ENCODE data around the gene PNMA8B. TPM values are rescaled to one million over a fixed set of nuclear protein-coding genes. Genes with fewer than 3 reads are reported as not detected.
"Not testable (repeated sequence)": the region's sequence is repeated elsewhere in the genome, so short reads cannot be mapped to it uniquely, and the experiment has no call there.

PNMA8B gene
- total and polyA plus RNA-seq, 2 experiments from 2014 or later: 4.1 to 13.5 TPM

DNA sequence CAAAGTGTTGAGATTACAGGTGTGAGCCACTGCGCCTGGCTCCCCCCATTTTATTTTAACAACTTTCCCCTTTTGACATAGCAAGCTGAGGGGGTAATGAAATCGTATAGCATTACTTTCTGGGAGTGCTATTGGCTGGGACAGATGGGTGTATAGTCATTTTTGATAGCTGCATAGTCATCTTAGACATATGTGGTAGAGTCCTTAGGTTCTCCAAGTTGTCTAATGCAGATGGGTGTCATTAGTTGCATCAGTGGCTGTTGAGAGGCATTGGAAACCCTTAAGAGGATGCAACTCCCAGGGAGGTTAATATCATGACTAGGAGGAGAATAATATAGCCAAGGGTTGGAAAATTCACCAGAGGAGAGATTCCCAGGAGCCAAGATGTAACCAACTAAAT, 28.6 kb upstream of the PNMA8B start:
- Histone ChIP-seq H3K9me3 (ENCODE audit: low read depth) (no peaks in the 10 kb centered on the region), H3K4me3 (no peak overlapping the region), H3K4me1 (ENCODE audit: low read depth) (no peaks in the 10 kb centered on the region), H3K27me3 (no peaks in the 10 kb centered on the region), H3K27ac (no peak overlapping the region), H3K36me3 (no peaks in the 10 kb centered on the region)
- TF ChIP-seq, protein P1, sequence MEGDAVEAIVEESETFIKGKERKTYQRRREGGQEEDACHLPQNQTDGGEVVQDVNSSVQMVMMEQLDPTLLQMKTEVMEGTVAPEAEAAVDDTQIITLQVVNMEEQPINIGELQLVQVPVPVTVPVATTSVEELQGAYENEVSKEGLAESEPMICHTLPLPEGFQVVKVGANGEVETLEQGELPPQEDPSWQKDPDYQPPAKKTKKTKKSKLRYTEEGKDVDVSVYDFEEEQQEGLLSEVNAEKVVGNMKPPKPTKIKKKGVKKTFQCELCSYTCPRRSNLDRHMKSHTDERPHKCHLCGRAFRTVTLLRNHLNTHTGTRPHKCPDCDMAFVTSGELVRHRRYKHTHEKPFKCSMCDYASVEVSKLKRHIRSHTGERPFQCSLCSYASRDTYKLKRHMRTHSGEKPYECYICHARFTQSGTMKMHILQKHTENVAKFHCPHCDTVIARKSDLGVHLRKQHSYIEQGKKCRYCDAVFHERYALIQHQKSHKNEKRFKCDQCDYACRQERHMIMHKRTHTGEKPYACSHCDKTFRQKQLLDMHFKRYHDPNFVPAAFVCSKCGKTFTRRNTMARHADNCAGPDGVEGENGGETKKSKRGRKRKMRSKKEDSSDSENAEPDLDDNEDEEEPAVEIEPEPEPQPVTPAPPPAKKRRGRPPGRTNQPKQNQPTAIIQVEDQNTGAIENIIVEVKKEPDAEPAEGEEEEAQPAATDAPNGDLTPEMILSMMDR (IDR thresholded peaks at IDR 0.05; ENCODE audit: low read depth, low read length): no peak
- DNase-seq (ENCODE audit: low read depth in 1 of 2, low spot score in 1 of 2): no peak

DNA sequence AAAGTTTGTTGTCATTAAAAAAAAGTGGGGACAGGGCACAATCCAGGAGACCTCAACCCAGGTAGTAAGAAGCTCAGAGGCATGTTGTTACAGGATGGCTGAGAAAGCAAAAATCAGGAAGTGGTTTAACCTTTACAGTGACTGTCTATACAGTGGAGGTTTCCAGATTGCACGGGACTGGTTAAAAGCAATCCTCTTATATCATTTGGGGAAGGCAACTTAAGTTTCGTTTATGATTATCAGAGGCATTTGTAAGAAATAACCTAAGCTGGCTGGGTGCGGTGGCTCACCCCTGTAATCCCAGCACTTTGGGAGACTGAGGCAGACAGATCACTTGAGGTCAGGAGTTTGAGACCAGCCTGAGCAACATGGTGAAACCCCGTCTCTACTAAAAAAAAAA, 27.3 kb upstream of the PNMA8B start:
- not testable (repeated sequence) for H3K27me3 ChIP-seq; H3K36me3 ChIP-seq; H3K4me1 ChIP-seq (ENCODE audit: low read depth); H3K4me3 ChIP-seq; H3K9me3 ChIP-seq (ENCODE audit: low read depth); H3K27ac ChIP-seq; DNase-seq (ENCODE audit: low read depth in 1 of 2, low spot score in 1 of 2)

GRCh38 chr19:46521241-46521868, 25.7 kb upstream of the PNMA8B start:
- no peak for DNase-seq (ENCODE audit: low read depth in 1 of 2, low spot score in 1 of 2)
- no peak overlapping the region for H3K27ac ChIP-seq

DNA sequence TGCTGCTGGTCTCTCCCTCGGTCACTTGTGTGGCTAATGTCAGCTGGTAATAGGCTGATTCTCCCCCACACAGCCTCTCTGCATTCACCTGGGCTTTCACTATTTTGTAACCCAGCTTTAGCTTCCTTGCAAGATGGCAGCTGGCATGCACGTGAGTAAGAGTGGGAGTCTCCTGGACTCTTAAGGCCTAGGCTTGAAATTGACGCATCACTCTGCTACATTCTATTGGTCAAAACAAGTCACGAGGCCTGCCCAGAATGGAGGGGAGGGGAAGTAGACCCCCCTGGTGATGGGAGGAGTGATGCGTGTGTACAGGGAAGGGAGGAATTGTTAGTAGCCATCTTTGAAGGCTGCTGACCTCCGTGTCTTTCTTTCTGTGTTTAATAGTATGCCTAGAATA, 24.9 kb upstream of the PNMA8B start:
- H3K27ac ChIP-seq: no peak overlapping the region
- TF ChIP-seq, protein P1 (IDR thresholded peaks at IDR 0.05; ENCODE audit: low read depth, low read length): no peak
- H3K4me1 ChIP-seq (ENCODE audit: low read depth): no peaks in the 10 kb centered on the region
- no peak for DNase-seq (ENCODE audit: low read depth in 1 of 2, low spot score in 1 of 2)
- H3K9me3 ChIP-seq (ENCODE audit: low read depth): no peaks in the 10 kb centered on the region
- H3K36me3 ChIP-seq: no peaks in the 10 kb centered on the region
- no peaks in the 10 kb centered on the region for H3K27me3 ChIP-seq
- no peak overlapping the region for H3K4me3 ChIP-seq

More at GRCh38 chr19:46521241-46521868, 25.7 kb upstream of the PNMA8B start:
- Histone ChIP-seq H3K36me3 (no peaks in the 10 kb centered on the region), H3K4me1 (ENCODE audit: low read depth) (no peaks in the 10 kb centered on the region), H3K27me3 (no peaks in the 10 kb centered on the region), H3K9me3 (ENCODE audit: low read depth) (no peaks in the 10 kb centered on the region), H3K4me3 (no peak overlapping the region)
- TF ChIP-seq, protein P1 (IDR thresholded peaks at IDR 0.05; ENCODE audit: low read depth, low read length): no peak

GRCh38 chr19:46517471-46517870, 21.8 kb upstream of the PNMA8B start:
- Histone ChIP-seq H3K4me1 (ENCODE audit: low read depth) (no peaks in the 10 kb centered on the region), H3K36me3 (no peaks in the 10 kb centered on the region), H3K9me3 (ENCODE audit: low read depth) (no peaks in the 10 kb centered on the region), H3K4me3 (no peak overlapping the region), H3K27me3 (no peaks in the 10 kb centered on the region), H3K27ac (no peak overlapping the region)
- no peak for DNase-seq (ENCODE audit: low read depth in 1 of 2, low spot score in 1 of 2)
- TF ChIP-seq, protein P1 (IDR thresholded peaks at IDR 0.05; ENCODE audit: low read depth, low read length): no peak

GRCh38 chr19:46515879-46516350, 20.2 kb upstream of the PNMA8B start:
- H3K36me3 ChIP-seq: no peaks in the 10 kb centered on the region
- DNase-seq (ENCODE audit: low read depth in 1 of 2, low spot score in 1 of 2): peak; percentile 34 to 60
- H3K27ac ChIP-seq: no peak overlapping the region

More at GRCh38 chr19:46515879-46516350, 20.2 kb upstream of the PNMA8B start:
- Histone ChIP-seq H3K4me3 (no peak overlapping the region), H3K9me3 (ENCODE audit: low read depth) (no peaks in the 10 kb centered on the region), H3K4me1 (ENCODE audit: low read depth) (no peaks in the 10 kb centered on the region), H3K27me3 (no peaks in the 10 kb centered on the region)
- TF ChIP-seq, protein P1 (IDR thresholded peaks at IDR 0.05; ENCODE audit: low read depth, low read length): peak; percentile 73

Measured in cardiac muscle cell (in vitro differentiated cells and primary cell).